GM21526 (cell line): ENCODE measurements around the gene LAMP2.
"Not testable (repeated sequence)": the region's sequence is repeated elsewhere in the genome, so short reads cannot be mapped to it uniquely, and the experiment has no call there.

ENCODE experiments used
- ATAC-seq: cut with Tn5 transposase; IDR thresholded peaks from one replicate; pipeline ENCODE4 v1.9.1; 2021; ENCODE audit warnings: moderate library complexity; ENCODE audit not compliant: unreplicated experiment, low FRiP score

The LAMP2 gene

DNA sequence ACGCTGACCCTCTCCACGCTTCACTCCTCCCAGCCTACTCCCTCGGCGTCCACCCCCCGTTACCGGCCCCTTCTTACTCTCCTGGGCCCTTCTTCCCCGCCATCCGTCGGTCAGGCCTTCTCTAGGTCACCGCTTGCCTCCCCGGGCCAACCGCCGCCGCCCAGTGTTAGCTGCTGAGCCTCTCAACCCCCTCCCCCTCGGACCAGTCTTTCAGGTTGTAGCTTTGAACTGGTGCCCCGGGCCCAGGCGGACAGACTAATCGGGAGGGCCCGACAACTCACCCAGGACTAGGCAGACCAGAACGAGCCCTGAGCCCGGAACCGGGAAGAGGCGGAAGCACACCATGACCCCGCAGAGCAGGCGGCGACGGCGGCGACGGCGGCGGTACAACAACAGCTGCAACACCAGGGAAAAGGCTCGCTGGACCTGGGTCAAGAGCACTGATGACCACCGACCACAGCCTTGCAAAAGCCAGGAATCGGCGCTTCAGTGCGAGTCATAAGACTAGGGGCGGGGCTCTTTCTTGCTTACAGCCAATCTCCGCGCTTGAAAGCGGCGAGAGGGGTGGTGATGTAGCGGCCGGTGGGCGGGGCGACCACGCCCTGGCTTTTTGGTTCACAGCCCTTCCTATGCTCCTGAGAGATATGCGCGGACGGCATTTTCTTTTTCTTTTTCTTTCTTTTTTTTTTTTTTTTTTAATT is at the start of gene LAMP2:
Gene LAMP2 (minus strand): TSS at position 472 of the 701 bp plus-strand sequence. CDS start 127 bp downstream, at position 345.
- peak; percentile 96 for ATAC-seq

DNA sequence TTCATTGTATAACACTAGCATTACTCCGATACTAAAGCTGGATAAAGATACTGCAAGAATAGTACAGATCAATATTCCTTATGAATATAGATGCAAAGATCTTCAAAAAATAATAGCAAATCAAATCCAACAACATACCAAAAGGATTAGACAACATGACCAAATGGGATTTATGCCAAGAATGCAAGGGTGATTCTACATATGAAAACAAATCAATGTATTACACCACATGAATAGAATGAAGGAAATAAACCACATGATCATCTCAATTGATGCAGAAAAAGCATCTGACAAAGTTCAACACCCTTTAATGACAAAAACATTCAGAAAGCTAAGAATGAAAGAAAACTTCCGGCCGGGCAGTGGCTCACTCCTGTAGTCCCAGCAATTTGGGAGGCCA is 48.8 kb upstream of the LAMP2 start:
- ATAC-seq = no peak

DNA sequence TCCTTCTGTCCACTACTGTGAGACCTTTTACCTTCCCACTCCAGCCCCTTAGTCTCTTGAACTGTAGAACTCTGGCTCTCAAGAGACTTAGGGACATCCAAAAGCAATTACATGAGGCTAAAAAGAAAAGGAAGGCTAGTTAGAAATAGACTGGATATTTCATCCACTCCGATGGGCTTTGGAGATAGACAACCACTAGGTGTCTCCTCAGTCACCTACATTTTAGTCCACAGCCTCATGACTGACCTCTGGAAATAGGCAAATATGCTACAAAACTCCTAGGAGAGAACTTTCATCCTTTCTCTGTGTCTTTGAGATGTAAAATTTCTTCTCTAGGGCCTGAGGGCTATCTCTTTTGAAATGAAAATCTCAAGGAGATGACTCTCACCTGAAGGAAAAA is 45.1 kb upstream of the LAMP2 start:
- no peak for ATAC-seq

DNA sequence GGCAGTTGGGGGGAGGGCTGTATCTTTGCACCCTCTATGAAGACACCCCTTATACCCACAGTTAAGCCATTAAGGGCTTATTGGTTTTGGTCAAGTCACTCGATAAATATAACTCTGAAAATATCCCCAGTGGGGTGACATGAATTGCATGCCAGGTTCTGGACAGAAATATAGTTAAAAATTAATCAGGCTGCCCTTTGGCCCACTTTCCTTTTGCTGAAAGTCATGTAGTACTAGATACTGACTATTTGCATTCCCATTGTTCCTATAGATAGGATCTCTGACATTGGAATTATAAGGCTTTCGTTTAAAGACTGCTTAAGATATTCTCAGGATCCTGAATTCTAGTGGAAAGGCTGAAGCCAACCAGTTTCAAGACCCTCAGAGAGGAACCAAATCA is 43.5 kb upstream of the LAMP2 start:
- ATAC-seq = no peak

DNA sequence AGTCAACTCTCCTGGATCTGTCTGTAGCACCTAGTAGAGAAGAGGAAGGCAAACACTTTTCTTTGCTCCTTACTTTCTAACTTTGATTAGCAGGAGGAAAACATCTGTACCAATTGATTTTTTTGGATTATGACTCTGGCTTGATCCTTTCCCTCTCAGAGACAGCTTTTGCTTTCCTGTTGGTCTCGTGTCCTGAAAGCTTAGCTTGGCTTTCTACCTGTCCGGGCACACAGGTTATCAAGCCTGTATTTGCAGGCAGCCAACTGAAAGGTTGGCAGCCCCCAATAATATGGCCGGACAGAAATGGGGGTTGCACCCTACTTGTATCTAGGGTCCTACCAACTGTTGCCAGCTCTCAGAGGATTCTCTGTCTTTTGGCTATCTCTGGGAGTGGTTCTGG is 43.1 kb upstream of the LAMP2 start:
- ATAC-seq = no peak

DNA sequence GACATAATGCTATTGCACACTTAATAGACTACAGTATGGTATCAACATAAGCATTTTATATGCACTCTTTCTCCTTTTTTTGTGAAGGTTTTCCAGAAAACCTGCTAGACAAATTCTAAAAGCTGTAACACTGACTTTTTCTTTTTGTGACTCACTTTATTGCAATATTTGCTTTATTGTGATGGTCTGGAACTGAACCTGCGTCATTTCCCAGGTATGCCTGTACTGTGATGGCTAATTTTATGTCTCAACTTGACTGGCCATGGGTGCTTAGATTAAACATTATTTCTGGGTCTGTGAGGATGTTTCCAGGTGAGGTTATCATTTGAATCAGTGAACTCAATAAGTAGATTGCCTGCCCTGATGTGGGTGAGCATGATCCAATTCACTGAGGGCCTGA is 35.5 kb upstream of the LAMP2 start:
- ATAC-seq = no peak

DNA sequence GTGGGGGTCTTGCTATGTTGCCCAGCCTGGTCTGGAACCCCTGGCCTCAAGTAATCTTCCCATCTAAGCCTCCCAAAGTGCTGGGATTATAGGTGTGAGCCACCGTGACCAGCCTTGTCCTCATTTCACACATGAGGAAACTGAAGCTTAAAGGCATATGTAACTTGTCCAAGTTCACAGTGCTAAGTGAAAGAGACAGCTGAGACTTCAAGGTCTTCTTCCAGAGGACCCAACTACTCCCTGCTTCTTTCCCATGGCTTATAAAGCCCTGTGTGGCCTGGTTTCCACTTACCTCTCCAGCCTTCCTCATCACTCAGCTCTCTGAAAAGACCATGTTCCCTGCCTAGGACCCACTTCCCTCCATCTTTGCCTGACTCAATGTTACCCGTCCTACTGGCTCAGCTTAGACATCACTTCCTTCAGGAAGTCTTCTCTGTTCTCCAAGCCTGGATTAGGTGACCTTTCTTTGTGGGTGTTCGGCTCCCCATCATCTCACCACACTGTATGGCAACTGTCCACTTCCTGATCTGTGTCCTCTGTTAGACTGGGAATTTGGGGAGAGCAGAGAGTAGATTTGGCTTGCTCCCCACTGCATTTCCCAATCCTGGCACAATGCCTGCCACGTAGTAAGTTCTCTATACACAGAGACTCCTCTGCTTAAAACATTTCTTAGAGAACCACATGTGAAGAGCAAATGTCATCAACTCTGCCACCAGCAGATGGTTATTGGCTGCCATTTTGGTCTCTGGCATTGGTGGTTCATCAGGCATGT is 30.4 kb upstream of the LAMP2 start:
- no peak for ATAC-seq

DNA sequence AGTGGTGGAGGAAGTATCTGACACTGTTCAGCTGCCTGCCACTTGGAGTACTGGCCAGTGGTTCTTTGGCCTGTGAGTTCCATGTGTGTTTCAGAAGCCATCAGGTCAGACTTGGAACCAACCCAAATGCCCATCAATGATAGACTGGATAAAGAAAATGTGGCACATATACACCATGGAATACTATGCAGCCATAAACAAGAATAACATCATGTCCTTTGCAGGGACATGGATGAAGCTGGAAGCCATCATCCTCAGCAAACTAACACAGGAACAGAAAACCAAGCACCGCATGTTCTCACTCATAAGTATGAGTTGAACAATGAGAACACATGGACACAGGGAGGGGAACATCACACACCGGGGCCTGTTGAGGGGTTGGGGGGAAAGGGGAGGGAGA is 21.0 kb upstream of the LAMP2 start:
- ATAC-seq = not testable (repeated sequence)

DNA sequence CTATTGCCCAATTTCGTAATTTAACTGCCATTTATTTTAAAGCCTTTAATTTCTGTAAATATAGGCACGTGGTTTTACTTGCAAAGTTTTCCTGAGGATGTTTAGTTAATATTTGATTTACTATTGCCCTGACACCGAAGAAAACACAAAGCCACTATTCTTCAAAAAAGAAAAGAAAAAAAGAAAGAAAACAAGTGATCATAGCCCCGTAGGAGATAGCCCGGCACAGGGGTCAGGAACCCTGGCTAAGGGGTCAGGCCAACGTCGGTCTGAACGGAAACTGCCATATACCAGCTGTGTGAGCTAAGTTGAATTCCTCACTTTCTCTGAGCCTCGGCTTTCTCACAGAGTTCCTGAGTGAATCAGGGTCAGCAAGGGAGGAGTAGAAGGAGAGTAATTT is 17.7 kb upstream of the LAMP2 start:
- ATAC-seq = no peak

DNA sequence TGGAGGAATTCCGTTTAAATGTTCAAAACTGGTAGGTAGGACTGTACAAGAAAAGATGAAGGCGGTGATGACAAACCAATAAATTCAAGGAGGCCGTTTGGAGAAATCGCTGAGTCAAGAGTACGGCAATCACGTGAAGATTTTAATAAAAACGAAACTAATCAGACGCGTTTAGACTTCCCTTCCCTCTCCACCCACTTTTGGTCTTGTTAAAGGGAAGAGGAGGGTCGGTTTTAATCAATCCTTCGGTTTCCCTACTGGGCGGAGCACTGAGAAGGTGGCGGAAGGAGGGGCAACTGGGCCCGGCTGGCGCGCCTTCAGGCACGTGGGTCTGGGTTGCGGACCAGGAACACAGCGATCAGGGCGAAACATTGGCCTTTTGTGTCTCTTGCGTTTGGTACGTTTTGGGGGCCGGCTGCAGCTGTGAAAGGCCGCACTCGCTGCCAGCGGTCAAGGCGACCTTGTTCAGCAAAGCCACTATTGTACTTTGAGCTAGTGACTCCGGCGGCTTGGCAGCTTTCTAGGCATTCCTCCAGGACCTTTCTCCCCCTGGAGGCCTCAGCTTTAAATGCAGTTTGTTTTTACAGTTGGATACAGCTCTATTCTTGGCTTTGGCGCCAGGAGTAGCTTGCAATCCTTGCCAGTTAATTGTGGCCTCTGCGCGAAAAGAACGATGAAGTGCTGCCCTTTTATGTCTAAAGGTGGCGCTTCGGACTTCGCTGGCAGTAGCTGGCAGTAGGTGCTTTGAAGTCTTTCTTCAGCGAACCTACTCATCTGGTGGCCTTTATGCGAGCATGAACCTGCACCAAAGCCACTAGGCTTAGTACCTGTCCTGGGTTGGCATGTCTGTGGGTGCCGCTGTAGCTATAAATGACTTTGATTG is 16.8 kb upstream of the LAMP2 start:
- peak; percentile 67 for ATAC-seq

DNA sequence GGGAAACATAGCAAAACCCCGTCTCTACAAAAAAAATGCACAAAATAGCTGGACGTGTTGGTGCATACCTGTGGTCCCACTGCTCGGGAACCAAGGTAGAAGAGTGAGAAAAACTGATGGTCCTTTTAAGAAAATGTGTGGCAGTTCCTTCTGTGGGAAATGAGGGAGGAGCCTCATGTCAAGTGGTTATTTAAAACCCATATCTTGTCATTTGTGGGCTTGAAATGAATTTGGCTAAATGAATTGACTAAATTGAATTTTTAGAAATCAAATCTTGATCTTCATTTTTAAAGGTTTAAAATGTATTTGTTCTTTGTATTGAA is 16.2 kb upstream of the LAMP2 start:
- ATAC-seq = no peak

DNA sequence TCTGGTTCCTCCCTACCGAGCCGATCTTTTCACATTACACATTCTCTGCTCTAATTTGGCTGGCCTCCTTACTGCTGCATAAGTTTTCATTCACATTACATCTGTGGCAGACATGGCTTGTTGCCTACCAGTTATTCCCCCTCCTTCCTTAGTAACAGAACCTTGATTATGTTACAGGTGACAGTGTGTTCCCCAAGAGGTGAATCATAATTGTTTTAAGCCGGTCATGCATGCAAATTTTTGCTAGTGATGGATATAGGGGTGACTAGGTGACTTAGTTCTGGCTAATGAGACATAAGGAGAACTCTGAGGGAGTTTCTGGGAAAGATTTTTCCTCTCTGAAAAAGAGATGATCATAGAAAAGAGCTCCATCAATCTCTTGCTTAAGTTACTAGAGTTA is 8.4 kb upstream of the LAMP2 start:
- no peak for ATAC-seq

DNA sequence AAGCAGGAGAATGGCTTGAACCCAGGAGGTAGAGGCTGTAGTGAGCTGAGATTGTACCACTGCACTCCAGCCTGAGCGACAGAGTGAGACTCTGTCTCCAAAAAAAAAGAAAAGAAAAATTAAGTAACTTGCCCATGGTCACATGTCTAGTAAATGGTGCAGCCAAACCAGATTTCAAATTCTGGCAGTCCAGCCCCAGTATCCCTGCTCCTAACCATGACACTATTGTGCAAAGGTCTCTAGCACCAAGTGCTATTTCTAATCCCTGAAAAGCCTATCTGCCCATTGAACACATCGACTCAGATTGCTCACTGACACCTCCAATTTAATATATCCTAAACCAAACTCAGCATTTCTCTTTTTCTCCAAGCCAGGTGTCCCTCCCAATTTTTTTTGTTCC is 7.6 kb upstream of the LAMP2 start:
- no peak for ATAC-seq

DNA sequence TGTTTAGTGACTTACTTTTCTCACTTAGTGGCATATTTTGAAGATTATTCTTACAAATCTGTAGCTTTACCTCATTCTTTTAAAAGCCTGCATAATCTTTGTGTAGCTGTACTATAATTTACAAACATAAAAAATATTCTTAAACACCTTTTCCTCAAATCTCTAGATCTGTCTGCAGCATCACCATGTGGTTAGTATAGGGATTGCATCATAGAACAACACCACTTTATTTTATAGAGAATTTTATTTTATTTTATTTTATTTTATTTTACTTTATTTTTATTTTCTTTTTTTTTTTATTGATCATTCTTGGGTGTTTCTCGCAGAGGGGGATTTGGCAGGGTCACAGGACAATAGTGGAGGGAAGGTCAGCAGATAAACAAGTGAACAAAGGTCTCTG is 6.4 kb upstream of the LAMP2 start:
- not testable (repeated sequence) for ATAC-seq

DNA sequence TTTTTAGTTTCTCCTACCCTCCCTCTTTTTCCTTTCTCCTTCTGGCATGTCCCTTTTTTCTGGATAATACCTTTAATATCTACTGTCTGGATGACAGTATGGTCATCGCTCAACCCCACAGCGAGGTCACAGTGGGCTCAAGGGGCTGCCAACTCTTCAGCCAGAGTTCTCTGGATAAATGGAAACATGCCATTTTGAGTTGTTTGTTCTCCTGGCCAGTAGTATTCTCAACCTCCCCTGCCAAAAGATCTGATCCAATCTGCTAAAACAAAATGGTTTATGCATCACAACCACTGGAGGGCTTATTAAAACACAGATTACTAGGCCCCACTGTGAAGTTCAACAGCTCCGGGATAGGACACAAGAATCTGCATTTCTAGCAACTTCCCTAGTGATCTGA is 5.0 kb upstream of the LAMP2 start:
- no peak for ATAC-seq

DNA sequence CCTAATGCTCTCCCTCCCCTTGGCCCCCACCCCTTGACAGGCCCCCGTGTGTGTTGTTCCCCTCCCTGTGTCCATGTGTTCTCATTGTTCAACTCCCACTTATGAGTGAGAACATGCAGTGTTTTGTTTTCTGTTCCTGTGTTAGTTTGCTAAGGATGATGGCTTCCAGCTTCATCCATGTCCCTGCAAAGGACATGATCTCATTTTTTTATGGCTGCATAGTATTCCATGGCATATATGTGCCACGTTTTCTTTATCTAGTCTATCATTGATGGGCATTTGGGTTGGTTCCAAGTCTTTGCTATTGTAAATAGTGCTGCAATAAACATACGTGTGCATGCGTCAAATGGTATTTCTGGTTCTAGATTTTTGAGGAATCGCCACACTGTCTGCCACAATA is 561 bp upstream of the LAMP2 start:
- ATAC-seq = not testable (repeated sequence)

DNA sequence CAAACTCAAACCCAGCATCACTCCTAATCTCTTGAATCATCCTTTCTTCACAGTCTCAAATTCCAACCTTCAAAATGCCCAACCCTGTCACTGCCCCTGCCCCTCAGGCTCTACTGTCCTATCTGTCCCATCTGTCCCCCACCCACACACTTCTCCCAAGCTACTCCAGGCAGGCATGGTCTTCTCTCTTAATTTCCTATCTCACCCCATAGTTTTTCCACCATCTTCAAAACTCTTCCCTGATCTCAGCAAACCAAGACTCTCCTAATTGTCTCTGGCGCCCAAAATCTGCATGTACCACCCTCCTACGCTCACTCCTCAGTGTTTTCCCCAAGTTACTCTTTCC is 644 bp downstream of the LAMP2 start:
- ATAC-seq = no peak

DNA sequence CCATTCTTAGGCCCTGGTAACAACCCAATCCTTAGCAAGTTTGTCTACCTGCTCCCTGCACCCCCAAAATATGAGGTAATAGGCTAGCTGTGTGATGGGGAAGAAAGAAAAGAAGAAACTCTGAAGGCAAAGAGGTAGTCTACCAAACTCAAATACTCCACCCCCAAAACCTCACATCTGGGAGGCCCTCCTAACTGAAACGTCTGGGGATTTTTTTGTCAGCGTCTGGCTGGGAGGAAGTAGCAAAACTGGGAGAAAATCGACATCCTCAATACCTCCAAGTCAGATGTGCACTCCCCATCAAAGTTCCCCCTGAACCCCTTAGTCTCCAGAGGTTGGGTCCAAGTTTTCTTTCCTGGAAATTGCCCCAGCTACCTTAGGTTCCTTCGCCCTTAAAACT is 1.0 kb downstream of the LAMP2 start:
- ATAC-seq = no peak

DNA sequence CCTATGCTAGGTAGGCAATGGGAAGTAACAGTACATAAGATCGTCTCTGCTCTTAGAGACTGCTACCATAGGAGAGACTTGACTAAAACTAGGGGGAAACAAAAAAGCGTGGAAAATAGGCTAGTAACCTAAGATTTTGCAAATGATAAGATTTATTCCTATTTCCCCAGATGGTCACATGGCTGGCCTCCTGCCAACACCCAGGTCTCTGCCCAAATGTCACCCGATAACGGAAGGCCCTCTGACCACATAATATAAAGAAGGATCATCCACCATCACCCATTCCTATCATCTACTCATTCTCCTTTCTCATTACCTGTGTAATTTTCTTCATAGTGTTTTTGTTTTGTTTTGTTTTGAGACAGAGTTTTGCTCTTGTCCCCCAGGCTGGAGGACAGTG is 4.7 kb downstream of the LAMP2 start:
- no peak for ATAC-seq

DNA sequence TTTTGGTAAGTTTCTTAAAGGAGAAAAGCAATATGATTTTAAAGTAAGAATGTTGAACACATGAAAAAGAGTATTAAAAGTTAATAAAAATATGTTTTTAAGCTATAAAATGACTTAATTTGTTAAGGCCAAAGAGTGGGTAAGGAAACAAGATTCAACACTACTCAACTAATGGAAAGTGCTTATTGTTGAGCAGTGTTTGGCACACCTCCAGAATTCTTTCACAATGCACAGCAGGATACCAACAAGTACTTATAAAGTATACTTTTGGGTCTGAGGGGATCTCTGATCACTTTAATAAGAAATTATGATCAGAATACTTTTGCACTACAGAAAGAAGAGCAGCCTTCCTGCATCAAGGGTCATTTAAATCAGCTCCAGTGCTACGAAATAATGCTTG is 5.9 kb downstream of the LAMP2 start:
- no peak for ATAC-seq

DNA sequence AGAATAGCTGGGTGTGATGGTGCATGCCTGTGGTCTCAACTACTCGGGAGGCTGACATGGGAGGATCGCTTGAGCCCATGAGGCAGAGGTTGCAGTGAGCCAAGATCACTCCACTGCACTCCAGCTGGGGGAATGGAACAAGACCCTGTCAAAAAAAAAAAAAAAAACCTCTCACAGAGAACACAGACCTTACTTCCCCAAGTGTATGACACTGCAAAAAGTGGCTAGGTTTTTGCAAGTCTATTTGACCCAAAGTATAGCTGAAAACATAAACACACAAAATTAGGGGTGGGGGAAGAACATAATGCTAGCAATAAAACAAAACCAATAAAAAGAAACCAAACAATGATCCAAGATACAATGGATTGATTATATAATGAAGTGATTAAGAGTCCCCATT is 6.7 kb downstream of the LAMP2 start:
- ATAC-seq = no peak

DNA sequence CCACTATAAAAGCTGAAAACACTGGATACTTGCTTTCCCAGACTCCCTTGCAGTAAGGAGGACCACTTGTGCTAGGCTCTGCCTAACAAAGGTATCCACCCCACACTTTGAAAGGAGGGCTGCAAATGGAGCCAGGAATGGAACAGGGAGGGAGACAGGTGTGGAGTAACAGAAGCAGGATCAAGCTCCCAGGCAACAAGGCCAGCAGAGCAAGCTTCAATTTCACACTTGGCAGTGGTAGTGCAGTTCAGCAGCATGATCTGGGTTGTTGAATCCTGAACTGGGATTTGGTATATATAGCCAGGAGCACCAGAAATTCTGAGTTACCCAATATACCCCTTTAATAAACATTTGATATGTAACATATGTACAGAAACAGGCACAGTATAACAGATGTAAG is 9.8 kb downstream of the LAMP2 start:
- ATAC-seq = no peak
